ENCODE results near the gene ATF3.

The ATF3 gene

GRCh38 chr1:212608392-212608958 is at the start of gene ATF3:
TSS of gene ATF3 (plus strand) at chr1:212608761. CDS start at chr1:212615022, 6,261 bp downstream.
- H3K9me3 ChIP-seq (ENCODE audit: control insufficient read depth, insufficient read depth, low read depth, low read length): no peaks in the 10 kb centered on the region
- peak within 1 kb of the TSS; percentile 78 for H3K27ac ChIP-seq (ENCODE audit: extremely low read depth, low read depth, low read length)
- POLR2A ChIA-PET: interaction anchor here (0.5 to 3.3 kb wide), 60 partner anchors 10 to 1381 kb away, joined by 3 to 79 read pairs (median 6); partner anchors contain the start of genes BATF3, DTL, FLVCR1 and INTS7
- CTCF ChIA-PET: interaction anchor here (0.9 to 2.7 kb wide), 6 partner anchors 11 to 153 kb away, joined by 3 to 11 read pairs (median 4); no protein-coding TSS in a partner anchor
- peaks cover 14% of the 10 kb centered on the region for H3K4me1 ChIP-seq (ENCODE audit: control insufficient read depth, insufficient read depth, low read length)
- H3K4me3 ChIP-seq (ENCODE audit: low read depth, low read length): peak within 1 kb of the TSS; percentile 82
- no peaks in the 10 kb centered on the region for H3K36me3 ChIP-seq (ENCODE audit: control insufficient read depth in 2 of 2, insufficient read depth in 1 of 2, low read length in 2 of 2)
- TF ChIP-seq, protein P1, sequence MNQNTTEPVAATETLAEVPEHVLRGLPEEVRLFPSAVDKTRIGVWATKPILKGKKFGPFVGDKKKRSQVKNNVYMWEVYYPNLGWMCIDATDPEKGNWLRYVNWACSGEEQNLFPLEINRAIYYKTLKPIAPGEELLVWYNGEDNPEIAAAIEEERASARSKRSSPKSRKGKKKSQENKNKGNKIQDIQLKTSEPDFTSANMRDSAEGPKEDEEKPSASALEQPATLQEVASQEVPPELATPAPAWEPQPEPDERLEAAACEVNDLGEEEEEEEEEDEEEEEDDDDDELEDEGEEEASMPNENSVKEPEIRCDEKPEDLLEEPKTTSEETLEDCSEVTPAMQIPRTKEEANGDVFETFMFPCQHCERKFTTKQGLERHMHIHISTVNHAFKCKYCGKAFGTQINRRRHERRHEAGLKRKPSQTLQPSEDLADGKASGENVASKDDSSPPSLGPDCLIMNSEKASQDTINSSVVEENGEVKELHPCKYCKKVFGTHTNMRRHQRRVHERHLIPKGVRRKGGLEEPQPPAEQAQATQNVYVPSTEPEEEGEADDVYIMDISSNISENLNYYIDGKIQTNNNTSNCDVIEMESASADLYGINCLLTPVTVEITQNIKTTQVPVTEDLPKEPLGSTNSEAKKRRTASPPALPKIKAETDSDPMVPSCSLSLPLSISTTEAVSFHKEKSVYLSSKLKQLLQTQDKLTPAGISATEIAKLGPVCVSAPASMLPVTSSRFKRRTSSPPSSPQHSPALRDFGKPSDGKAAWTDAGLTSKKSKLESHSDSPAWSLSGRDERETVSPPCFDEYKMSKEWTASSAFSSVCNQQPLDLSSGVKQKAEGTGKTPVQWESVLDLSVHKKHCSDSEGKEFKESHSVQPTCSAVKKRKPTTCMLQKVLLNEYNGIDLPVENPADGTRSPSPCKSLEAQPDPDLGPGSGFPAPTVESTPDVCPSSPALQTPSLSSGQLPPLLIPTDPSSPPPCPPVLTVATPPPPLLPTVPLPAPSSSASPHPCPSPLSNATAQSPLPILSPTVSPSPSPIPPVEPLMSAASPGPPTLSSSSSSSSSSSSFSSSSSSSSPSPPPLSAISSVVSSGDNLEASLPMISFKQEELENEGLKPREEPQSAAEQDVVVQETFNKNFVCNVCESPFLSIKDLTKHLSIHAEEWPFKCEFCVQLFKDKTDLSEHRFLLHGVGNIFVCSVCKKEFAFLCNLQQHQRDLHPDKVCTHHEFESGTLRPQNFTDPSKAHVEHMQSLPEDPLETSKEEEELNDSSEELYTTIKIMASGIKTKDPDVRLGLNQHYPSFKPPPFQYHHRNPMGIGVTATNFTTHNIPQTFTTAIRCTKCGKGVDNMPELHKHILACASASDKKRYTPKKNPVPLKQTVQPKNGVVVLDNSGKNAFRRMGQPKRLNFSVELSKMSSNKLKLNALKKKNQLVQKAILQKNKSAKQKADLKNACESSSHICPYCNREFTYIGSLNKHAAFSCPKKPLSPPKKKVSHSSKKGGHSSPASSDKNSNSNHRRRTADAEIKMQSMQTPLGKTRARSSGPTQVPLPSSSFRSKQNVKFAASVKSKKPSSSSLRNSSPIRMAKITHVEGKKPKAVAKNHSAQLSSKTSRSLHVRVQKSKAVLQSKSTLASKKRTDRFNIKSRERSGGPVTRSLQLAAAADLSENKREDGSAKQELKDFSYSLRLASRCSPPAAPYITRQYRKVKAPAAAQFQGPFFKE (tag by site-specific recombination; IDR thresholded peaks at IDR 0.05; ENCODE audit: borderline replicate concordance): no peak
- TF ChIP-seq ZNF433 (tag by site-specific recombination; IDR thresholded peaks at IDR 0.05; ENCODE audit: low read depth) (no peak), ZSCAN16 (tag by site-specific recombination; IDR thresholded peaks at IDR 0.05) (no peak), GLI4 (tag by site-specific recombination; IDR thresholded peaks at IDR 0.05) (peak; percentile 70; the same call in 1 of the 2 replicates), ZNF837 (tag by site-specific recombination; IDR thresholded peaks at IDR 0.05) (no peak), ZNF521 (tag by site-specific recombination; IDR thresholded peaks at IDR 0.05) (no peak), ZFP41 (tag by site-specific recombination; IDR thresholded peaks at IDR 0.05; ENCODE audit: borderline replicate concordance) (no peak), IKZF3 (tag by site-specific recombination; IDR thresholded peaks at IDR 0.05) (peak; percentile 100), REPIN1 (tag by site-specific recombination; IDR thresholded peaks at IDR 0.05; ENCODE audit: low read depth) (no peak), ZNF2 (tag by site-specific recombination; IDR thresholded peaks at IDR 0.05) (0 out of 2 replicates have a peak, but pooled peaks have one; percentile 63), HOXA7 (CRISPR knock-in tag; IDR thresholded peaks at IDR 0.05; ENCODE audit: borderline replicate concordance) (no peak), ZNF133 (tag by site-specific recombination; IDR thresholded peaks at IDR 0.05) (no peak), ZNF335 (tag by site-specific recombination; conservative IDR thresholded peaks at IDR 0.05) (peak; percentile 89), ZNF792 (tag by site-specific recombination; IDR thresholded peaks at IDR 0.05) (no peak), ZNF24 (tag by site-specific recombination; IDR thresholded peaks at IDR 0.05) (peak; percentile 90), SP2 (tag by site-specific recombination; IDR thresholded peaks at IDR 0.05) (peak; percentile 93), PATZ1 (tag by site-specific recombination; IDR thresholded peaks at IDR 0.05) (peak; percentile 100), ZNF175 (tag by site-specific recombination; IDR thresholded peaks at IDR 0.05) (no peak), ZNF132 (tag by site-specific recombination; IDR thresholded peaks at IDR 0.05; ENCODE audit: borderline replicate concordance) (no peak), ZNF174 (tag by site-specific recombination; IDR thresholded peaks at IDR 0.05) (no peak), GLI2 (tag by site-specific recombination; IDR thresholded peaks at IDR 0.05; ENCODE audit: borderline replicate concordance, low read depth) (peak; percentile 40; the same call in 1 of the 2 replicates), ZNF530 (tag by site-specific recombination; IDR thresholded peaks at IDR 0.05; ENCODE audit: low read depth) (no peak), ZNF391 (tag by site-specific recombination; IDR thresholded peaks at IDR 0.05; ENCODE audit: borderline replicate concordance, low read depth) (peak; percentile 80; the same call in 1 of the 2 replicates)
- TF ChIP-seq, protein P2, sequence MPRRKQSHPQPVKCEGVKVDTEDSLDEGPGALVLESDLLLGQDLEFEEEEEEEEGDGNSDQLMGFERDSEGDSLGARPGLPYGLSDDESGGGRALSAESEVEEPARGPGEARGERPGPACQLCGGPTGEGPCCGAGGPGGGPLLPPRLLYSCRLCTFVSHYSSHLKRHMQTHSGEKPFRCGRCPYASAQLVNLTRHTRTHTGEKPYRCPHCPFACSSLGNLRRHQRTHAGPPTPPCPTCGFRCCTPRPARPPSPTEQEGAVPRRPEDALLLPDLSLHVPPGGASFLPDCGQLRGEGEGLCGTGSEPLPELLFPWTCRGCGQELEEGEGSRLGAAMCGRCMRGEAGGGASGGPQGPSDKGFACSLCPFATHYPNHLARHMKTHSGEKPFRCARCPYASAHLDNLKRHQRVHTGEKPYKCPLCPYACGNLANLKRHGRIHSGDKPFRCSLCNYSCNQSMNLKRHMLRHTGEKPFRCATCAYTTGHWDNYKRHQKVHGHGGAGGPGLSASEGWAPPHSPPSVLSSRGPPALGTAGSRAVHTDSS (tag by site-specific recombination; IDR thresholded peaks at IDR 0.05): 0 out of 2 replicates have a peak, but pooled peaks have one; percentile 18
- TF ChIP-seq, protein P3, sequence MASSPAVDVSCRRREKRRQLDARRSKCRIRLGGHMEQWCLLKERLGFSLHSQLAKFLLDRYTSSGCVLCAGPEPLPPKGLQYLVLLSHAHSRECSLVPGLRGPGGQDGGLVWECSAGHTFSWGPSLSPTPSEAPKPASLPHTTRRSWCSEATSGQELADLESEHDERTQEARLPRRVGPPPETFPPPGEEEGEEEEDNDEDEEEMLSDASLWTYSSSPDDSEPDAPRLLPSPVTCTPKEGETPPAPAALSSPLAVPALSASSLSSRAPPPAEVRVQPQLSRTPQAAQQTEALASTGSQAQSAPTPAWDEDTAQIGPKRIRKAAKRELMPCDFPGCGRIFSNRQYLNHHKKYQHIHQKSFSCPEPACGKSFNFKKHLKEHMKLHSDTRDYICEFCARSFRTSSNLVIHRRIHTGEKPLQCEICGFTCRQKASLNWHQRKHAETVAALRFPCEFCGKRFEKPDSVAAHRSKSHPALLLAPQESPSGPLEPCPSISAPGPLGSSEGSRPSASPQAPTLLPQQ (tag by site-specific recombination; IDR thresholded peaks at IDR 0.05): peak; percentile 77; the same call in 1 of the 2 replicates

Data from HEK293 (cell line).